Upper lobe of right lung (tissue), 1 donor: Measurements from ENCODE around the gene FIGNL2. TPM values are rescaled to one million over a fixed set of nuclear protein-coding genes. Genes with fewer than 3 reads are reported as not detected.

ENCODE experiments used
- ATAC-seq: fragments of 200-7000 bp; cut with Tn5 transposase; one replicate; pipeline ENCODE4 v1.9.1; 2020; ENCODE audit warnings: mild to moderate bottlenecking, moderate library complexity
- DNase-seq: peaks from one replicate; pipeline ENCODE4 v3.0.0-alpha.2; 2020
- H3K27ac ChIP-seq: fragments of 200-600 bp; one replicate; pipeline ENCODE4 v1.8.0; 2022
- H3K27me3 ChIP-seq: fragments of 200-600 bp; one replicate; pipeline ENCODE4 v1.8.0; 2022; ENCODE audit warnings: mild to moderate bottlenecking
- H3K36me3 ChIP-seq: fragments of 200-600 bp; one replicate; pipeline ENCODE4 v1.8.0; 2022
- H3K4me1 ChIP-seq: fragments of 200-600 bp; one replicate; pipeline ENCODE4 v1.8.0; 2022
- H3K4me3 ChIP-seq: fragments of 200-600 bp; one replicate; pipeline ENCODE4 v1.8.0; 2022; ENCODE audit warnings: mild to moderate bottlenecking
- H3K9me3 ChIP-seq: fragments of 200-600 bp; one replicate; pipeline ENCODE4 v1.8.0; 2022
- intact Hi-C: fragments of 100-400 bp; cut with DNase I; formaldehyde crosslinking; loops from one replicate; pipeline ENCODE4 v1.11.0; 2022
- total RNA-seq: library from RNA; stranded (reverse); fragmentation: NEBNext Ultra II Directional; extraction: Animal tissue kit (Norgen Biotek cat#: 25700); gene quantifications from one replicate; pipeline ENCODE4 v1.2.1, GENCODE V29; 2021
- TF ChIP-seq, protein P1 (sequence below): fragments of 200-600 bp; IDR thresholded peaks from one replicate; pipeline ENCODE4 v1.8.0; 2022; ENCODE audit warnings: antibody characterized with exemption
- donor health status: DM: no; HTN: yes; CAD: no; lungs with severe emphysema.

The FIGNL2 gene
- total RNA-seq, 1 donor from 2014 or later: 1.5 TPM

DNA sequence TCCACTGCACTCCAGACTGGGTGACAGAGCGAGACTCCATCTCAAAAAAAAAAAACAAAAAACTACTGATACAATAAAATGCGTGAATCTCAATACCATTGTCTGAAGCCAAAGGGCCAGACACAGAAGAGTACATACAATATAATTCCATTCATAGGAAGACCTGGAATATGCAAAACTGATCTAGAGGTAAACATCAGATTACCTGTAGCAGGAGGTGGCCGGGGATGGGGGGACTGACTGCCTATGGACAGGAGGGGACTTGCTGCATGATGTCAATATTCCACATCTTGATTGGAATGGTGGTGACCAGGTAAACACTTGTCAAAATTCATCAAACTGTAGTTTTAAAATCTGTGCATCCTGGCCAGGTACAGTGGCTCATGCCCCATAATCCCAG, 12.5 kb upstream of the FIGNL2 start:
- Histone ChIP-seq H3K9me3 (no peaks in the 10 kb centered on the region), H3K27me3 (peaks cover 19% of the 10 kb centered on the region), H3K4me1 (peaks cover 15% of the 10 kb centered on the region), H3K36me3 (no peaks in the 10 kb centered on the region), H3K4me3 (no peak overlapping the region), H3K27ac (no peak overlapping the region)
- no peak for ATAC-seq
- peak; percentile 5 for DNase-seq
- TF ChIP-seq, protein P1, sequence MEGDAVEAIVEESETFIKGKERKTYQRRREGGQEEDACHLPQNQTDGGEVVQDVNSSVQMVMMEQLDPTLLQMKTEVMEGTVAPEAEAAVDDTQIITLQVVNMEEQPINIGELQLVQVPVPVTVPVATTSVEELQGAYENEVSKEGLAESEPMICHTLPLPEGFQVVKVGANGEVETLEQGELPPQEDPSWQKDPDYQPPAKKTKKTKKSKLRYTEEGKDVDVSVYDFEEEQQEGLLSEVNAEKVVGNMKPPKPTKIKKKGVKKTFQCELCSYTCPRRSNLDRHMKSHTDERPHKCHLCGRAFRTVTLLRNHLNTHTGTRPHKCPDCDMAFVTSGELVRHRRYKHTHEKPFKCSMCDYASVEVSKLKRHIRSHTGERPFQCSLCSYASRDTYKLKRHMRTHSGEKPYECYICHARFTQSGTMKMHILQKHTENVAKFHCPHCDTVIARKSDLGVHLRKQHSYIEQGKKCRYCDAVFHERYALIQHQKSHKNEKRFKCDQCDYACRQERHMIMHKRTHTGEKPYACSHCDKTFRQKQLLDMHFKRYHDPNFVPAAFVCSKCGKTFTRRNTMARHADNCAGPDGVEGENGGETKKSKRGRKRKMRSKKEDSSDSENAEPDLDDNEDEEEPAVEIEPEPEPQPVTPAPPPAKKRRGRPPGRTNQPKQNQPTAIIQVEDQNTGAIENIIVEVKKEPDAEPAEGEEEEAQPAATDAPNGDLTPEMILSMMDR: no peak
- intact Hi-C loops: no loop called here

DNA sequence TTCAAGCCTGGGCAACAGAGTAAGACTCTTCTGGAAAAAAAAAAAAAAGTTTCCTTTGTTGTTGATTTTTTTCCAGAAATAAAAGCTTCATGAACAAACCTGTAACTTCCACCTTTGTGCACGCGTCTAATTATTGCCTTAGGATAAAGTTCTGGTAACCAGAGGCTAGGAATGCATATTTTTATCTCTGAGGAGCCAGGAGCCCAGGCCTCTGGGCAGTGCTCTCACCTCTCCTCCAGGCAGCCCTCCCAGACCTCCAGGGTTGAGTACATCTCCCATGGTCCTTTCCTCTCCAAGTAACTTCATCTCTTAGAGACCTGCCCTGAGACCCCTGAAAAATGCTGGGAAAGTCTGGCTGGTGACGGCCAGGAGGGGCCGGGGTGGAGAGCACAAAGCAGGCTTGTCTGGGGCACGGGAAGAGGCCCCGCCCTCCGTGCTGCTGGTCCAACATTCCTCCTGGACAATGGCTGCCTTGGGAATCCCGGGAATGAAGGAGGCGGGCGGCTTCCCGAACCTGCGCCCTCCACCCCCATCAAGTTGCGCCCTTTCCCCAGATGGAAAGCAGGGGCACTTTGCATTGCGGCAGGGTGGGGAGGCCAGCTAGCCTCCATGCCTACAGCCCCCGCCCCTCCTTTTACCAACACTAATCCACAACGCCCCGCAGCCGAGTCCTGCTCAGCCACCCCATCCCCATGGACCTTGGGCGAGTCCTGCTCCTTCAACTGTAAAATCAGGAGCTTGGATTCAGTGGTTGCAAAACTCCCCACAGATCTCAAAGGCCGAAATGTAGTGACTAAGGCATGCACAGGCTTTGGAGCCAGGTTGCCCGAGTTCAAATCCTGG, 7.3 kb upstream of the FIGNL2 start:
- Histone ChIP-seq H3K4me3 (peak overlapping the region; percentile 14), H3K4me1 (peaks cover 13% of the 10 kb centered on the region), H3K36me3 (no peaks in the 10 kb centered on the region), H3K27me3 (no peaks in the 10 kb centered on the region), H3K27ac (no peak overlapping the region), H3K9me3 (no peaks in the 10 kb centered on the region)
- peak; percentile 44 for ATAC-seq
- intact Hi-C loops: no loop called here
- TF ChIP-seq, protein P1: no peak
- no peak for DNase-seq

GRCh38 chr12:51852404-51853137, 4.1 kb upstream of the FIGNL2 start:
- intact Hi-C loops: no loop called here
- no peak overlapping the region for H3K4me3 ChIP-seq

GRCh38 chr12:51851413-51852124, 3.1 kb upstream of the FIGNL2 start:
- intact Hi-C loops: no loop called here
- H3K4me3 ChIP-seq: no peak overlapping the region
- DNase-seq: no peak
- no peaks in the 10 kb centered on the region for H3K9me3 ChIP-seq
- TF ChIP-seq, protein P1: no peak
- H3K27me3 ChIP-seq: peaks cover 17% of the 10 kb centered on the region
- peak overlapping the region; percentile 60 for H3K27ac ChIP-seq
- ATAC-seq: no peak
- H3K36me3 ChIP-seq: no peaks in the 10 kb centered on the region
- peaks cover 37% of the 10 kb centered on the region for H3K4me1 ChIP-seq

More at GRCh38 chr12:51852404-51853137, 4.1 kb upstream of the FIGNL2 start:
- ATAC-seq (no peak), DNase-seq (no peak)
- TF ChIP-seq, protein P1: no peak
- H3K27me3 ChIP-seq: peaks cover 7% of the 10 kb centered on the region
- no peaks in the 10 kb centered on the region for H3K36me3 ChIP-seq
- H3K27ac ChIP-seq: no peak overlapping the region
- H3K4me1 ChIP-seq: peaks cover 29% of the 10 kb centered on the region
- no peaks in the 10 kb centered on the region for H3K9me3 ChIP-seq

DNA sequence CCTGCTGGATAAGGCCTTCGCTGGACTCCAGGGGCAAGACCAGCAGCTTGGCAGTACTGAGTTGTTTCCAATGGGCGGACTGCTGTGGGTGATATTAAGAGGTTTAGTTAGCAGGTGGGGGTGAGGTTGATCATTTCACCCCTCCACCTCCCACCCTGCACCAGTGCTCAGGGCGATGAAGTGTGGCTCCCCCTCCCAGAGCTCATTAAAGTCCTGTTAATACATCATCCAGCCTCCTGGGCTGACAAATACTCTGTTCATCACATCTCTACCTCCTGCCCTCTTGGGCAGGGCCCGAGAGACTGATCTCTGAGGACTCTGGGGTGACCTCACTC, 2.4 kb upstream of the FIGNL2 start:
- no peak for DNase-seq
- no peak overlapping the region for H3K27ac ChIP-seq
- no peak for ATAC-seq
- TF ChIP-seq, protein P1: no peak
- H3K4me1 ChIP-seq: peaks cover 37% of the 10 kb centered on the region
- intact Hi-C loops: no loop called here
- H3K27me3 ChIP-seq: peaks cover 23% of the 10 kb centered on the region
- H3K9me3 ChIP-seq: no peaks in the 10 kb centered on the region
- no peak overlapping the region for H3K4me3 ChIP-seq
- H3K36me3 ChIP-seq: no peaks in the 10 kb centered on the region
